Ovary (tissue), 3 donors: Measurements from ENCODE around the gene FGF10.

ENCODE experiments used
- POLR2A ChIP-seq: fragments of 450-650 bp; IDR thresholded peaks from one replicate; pipeline ENCODE4 v1.6.1; 2017; ENCODE audit warnings: antibody characterized with exemption, mild to moderate bottlenecking, moderate library complexity
- TF ChIP-seq, protein P1 (sequence below), 3 donors: fragments of 450-650 bp in 2 of 3; fragments of 200-600 bp in 1 of 3; IDR thresholded peaks; one replicate each; pipeline versions ENCODE4 v1.5.1 to v1.8.0; 2016 to 2022; ENCODE audit warnings: antibody characterized with exemption in 3 of 3, mild to moderate bottlenecking in 1 of 3
- donor health status: DM: no; HTN: no; CAD: no.

DNA sequence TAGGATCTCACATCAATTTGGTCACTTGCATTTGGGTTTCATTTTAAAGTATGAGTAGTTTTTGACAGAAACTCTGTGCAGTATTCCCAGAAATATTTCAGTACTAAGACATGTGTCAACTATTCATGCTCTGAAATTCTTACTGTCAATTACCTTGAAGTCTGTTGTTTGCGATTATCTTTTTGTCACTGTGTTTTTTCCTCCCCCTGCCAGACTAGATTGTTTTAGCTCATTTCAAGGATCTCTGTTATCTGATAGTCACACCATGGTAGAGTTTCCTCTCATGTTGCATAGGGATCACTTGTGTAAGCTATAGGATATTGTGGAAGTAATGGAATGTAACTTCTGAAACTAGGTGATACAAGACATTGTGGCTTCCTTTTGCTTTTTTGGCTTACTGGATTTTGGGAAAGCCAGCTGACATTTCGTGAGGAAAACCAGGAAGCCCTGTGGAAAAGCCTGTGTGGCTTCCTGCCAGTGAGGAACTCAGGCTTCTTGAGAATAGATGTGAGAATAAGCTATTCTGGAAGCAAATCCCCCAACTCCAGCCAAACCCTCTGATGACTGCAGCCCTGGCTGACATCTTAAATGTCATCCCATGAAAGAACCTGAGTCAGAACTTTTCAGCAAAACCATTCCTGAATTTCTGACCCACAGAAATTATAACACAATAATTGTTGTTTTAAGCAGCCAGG lies 122.2 kb downstream of the FGF10 start:
- TF ChIP-seq, protein P1, sequence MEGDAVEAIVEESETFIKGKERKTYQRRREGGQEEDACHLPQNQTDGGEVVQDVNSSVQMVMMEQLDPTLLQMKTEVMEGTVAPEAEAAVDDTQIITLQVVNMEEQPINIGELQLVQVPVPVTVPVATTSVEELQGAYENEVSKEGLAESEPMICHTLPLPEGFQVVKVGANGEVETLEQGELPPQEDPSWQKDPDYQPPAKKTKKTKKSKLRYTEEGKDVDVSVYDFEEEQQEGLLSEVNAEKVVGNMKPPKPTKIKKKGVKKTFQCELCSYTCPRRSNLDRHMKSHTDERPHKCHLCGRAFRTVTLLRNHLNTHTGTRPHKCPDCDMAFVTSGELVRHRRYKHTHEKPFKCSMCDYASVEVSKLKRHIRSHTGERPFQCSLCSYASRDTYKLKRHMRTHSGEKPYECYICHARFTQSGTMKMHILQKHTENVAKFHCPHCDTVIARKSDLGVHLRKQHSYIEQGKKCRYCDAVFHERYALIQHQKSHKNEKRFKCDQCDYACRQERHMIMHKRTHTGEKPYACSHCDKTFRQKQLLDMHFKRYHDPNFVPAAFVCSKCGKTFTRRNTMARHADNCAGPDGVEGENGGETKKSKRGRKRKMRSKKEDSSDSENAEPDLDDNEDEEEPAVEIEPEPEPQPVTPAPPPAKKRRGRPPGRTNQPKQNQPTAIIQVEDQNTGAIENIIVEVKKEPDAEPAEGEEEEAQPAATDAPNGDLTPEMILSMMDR (IDR thresholded peaks at IDR 0.05) = no peak
- no peak for TF ChIP-seq POLR2A
